ENCODE results near the gene HLA-DOB.

- TF ChIP-seq CTCF (IDR thresholded peaks at IDR 0.05) (no peak), POLR2A (IDR thresholded peaks at IDR 0.05) (no peak)
Measured at GRCh38 chr6:32842690-32843089, 25.9 kb upstream of the HLA-DOB start.

Measured in heart left ventricle (tissue), 13 donors.